Measurements from ENCODE around the gene TYSND1. TPM values are rescaled to one million over a fixed set of nuclear protein-coding genes. Genes with fewer than 3 reads are reported as not detected.
A peak's percentile ranks its signal among the peaks of the same experiment; 100 is the strongest.

The TYSND1 gene
- total RNA-seq, 1 donor, result 15.6 TPM

DNA sequence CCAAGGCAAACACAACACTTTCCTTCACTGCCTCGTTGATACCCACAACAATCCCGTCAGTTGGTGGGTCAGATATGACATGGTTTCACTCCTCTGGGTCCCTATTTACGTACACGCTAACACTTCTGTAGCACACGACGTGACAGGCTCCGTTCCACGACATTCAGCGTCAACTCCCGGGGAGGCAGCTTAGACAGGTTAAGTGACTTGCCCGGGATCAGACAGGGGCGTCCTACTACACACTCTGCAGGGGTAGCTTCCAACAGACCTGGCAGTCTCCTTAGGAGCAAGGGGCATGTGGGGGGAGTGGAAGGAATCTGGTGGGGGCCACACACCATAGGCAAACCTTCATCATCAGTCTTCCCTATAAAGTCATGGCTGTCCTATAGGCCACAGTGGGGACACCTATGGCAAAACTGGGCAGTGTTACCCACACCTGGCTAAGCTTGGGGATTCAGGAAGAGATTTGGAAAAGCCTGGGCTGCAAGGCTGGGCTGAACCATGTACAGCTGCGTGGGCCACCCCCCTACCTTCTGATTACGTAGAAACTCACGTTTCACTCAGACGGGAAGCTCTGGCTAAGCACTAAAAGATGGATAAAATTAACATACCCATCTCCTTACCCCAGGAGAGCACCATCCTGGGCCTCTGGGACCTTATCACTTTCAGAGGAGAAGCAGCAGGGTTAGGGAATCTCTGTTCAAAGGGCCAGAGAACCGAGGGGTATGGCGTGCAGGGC is 2.0 kb downstream of the TYSND1 start:
- peak overlapping the region; percentile 86 for H3K4me2 ChIP-seq (ENCODE audit: insufficient read depth, low read length)
- H3K4me1 ChIP-seq (ENCODE audit: insufficient read depth, low read length), result peaks cover 25% of the 10 kb centered on the region
- peak overlapping the region; percentile 83 for H3K4me3 ChIP-seq (ENCODE audit: insufficient read depth, low read length)
- no peak overlapping the region for H2AFZ ChIP-seq (ENCODE audit: low read length)
- peaks cover 24% of the 10 kb centered on the region for H3K36me3 ChIP-seq (ENCODE audit: insufficient read depth, low read length)
- H3K27me3 ChIP-seq (ENCODE audit: insufficient read depth, low read length), result no peaks in the 10 kb centered on the region
- peak; percentile 71 for DNase-seq (ENCODE audit: insufficient read length, low spot score, missing footprints)
- peak overlapping the region; percentile 76 for H3K27ac ChIP-seq (ENCODE audit: low read depth, low read length)
- H3K79me2 ChIP-seq (ENCODE audit: insufficient read depth, low read length), result peaks cover 44% of the 10 kb centered on the region
- H4K20me1 ChIP-seq (ENCODE audit: insufficient read depth, low read length), result peaks cover 52% of the 10 kb centered on the region
- no peaks in the 10 kb centered on the region for H3K9me3 ChIP-seq (ENCODE audit: low read depth, low read length)
- TF ChIP-seq, protein P1, sequence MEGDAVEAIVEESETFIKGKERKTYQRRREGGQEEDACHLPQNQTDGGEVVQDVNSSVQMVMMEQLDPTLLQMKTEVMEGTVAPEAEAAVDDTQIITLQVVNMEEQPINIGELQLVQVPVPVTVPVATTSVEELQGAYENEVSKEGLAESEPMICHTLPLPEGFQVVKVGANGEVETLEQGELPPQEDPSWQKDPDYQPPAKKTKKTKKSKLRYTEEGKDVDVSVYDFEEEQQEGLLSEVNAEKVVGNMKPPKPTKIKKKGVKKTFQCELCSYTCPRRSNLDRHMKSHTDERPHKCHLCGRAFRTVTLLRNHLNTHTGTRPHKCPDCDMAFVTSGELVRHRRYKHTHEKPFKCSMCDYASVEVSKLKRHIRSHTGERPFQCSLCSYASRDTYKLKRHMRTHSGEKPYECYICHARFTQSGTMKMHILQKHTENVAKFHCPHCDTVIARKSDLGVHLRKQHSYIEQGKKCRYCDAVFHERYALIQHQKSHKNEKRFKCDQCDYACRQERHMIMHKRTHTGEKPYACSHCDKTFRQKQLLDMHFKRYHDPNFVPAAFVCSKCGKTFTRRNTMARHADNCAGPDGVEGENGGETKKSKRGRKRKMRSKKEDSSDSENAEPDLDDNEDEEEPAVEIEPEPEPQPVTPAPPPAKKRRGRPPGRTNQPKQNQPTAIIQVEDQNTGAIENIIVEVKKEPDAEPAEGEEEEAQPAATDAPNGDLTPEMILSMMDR (IDR thresholded peaks at IDR 0.05; ENCODE audit: extremely low read depth, low read depth, low read length), result no peak

DNA sequence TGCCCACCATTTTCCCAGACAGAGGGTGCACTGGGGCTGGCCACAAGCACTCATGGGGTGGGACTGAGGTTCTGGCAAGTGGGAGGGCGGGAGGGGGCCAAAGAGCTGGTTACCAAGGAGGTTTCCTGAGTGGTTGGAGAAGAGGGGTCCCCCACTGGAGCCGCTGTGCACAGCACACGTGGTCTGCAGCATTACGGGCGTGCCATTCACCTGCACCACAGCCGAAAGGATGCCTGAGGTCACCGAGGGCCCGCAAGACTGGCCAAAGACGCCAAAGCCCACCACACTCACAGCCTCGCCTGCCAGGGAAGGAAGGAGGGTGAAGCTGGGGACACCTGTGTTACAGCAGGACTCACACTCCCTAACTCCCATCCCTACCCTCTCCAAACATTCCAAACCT is 3.9 kb downstream of the TYSND1 start:
- Histone ChIP-seq H3K4me2 (ENCODE audit: insufficient read depth, low read length) (no peak overlapping the region), H3K4me3 (ENCODE audit: insufficient read depth, low read length) (no peak overlapping the region), H3K36me3 (ENCODE audit: insufficient read depth, low read length) (peaks cover 23% of the 10 kb centered on the region), H3K4me1 (ENCODE audit: insufficient read depth, low read length) (peaks cover 19% of the 10 kb centered on the region), H3K79me2 (ENCODE audit: insufficient read depth, low read length) (peaks cover 29% of the 10 kb centered on the region), H3K9me3 (ENCODE audit: low read depth, low read length) (no peaks in the 10 kb centered on the region), H2AFZ (ENCODE audit: low read length) (no peak overlapping the region), H3K27me3 (ENCODE audit: insufficient read depth, low read length) (no peaks in the 10 kb centered on the region), H3K27ac (ENCODE audit: low read depth, low read length) (no peak overlapping the region), H4K20me1 (ENCODE audit: insufficient read depth, low read length) (peaks cover 48% of the 10 kb centered on the region)
- peak; percentile 77 for DNase-seq (ENCODE audit: insufficient read length, low spot score, missing footprints)
- TF ChIP-seq, protein P1 (IDR thresholded peaks at IDR 0.05; ENCODE audit: extremely low read depth, low read depth, low read length), result no peak

DNA sequence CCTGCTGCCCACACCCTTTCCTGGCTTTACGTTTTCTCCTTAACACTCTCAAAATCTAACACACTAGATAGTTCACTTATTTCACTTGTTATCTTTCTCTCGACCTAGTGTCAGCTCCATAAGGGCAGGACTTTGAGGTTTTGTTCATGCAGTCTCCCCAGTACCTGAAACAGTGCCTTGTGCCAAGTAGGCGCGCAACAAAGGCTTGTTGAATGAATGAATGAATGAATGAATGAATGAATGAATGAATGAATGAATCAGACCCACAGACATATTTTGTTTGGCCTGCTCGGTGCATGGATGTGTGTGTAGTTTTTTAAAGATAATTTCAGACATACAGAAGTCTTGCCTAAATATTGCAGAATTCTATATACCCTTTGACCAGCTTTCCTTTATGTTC is 6.2 kb downstream of the TYSND1 start:
- no peak for DNase-seq (ENCODE audit: insufficient read length, low spot score, missing footprints)
- Histone ChIP-seq H3K4me3 (ENCODE audit: insufficient read depth, low read length) (no peak overlapping the region), H3K4me2 (ENCODE audit: insufficient read depth, low read length) (no peak overlapping the region), H3K36me3 (ENCODE audit: insufficient read depth, low read length) (peaks cover 23% of the 10 kb centered on the region), H3K9me3 (ENCODE audit: low read depth, low read length) (no peaks in the 10 kb centered on the region), H2AFZ (ENCODE audit: low read length) (no peak overlapping the region), H3K79me2 (ENCODE audit: insufficient read depth, low read length) (peaks cover 27% of the 10 kb centered on the region), H3K27ac (ENCODE audit: low read depth, low read length) (no peak overlapping the region), H3K27me3 (ENCODE audit: insufficient read depth, low read length) (no peaks in the 10 kb centered on the region), H4K20me1 (ENCODE audit: insufficient read depth, low read length) (peaks cover 40% of the 10 kb centered on the region), H3K4me1 (ENCODE audit: insufficient read depth, low read length) (peaks cover 6% of the 10 kb centered on the region)
- TF ChIP-seq, protein P1 (IDR thresholded peaks at IDR 0.05; ENCODE audit: extremely low read depth, low read depth, low read length), result no peak

DNA sequence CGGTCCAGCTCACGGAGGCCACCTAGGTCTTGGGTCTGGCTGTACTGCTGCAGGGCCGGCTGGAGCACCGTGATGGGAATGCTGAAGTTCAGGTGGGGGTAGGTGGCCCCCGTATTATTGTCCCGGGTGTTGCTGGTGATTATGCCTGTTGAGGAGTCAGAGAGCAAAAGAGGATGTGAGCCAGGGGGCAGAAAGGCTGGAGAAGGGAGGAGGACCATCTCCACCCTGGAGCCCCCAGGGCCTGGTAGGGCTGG is 6.6 kb downstream of the TYSND1 start:
- peaks cover 2% of the 10 kb centered on the region for H3K4me1 ChIP-seq (ENCODE audit: insufficient read depth, low read length)

More for the DNA sequence above, 6.6 kb downstream of the TYSND1 start:
- Histone ChIP-seq H3K4me3 (ENCODE audit: insufficient read depth, low read length) (no peak overlapping the region), H3K27ac (ENCODE audit: low read depth, low read length) (no peak overlapping the region), H3K9me3 (ENCODE audit: low read depth, low read length) (no peaks in the 10 kb centered on the region), H3K79me2 (ENCODE audit: insufficient read depth, low read length) (peaks cover 23% of the 10 kb centered on the region), H3K36me3 (ENCODE audit: insufficient read depth, low read length) (peaks cover 23% of the 10 kb centered on the region), H2AFZ (ENCODE audit: low read length) (no peak overlapping the region), H4K20me1 (ENCODE audit: insufficient read depth, low read length) (peaks cover 36% of the 10 kb centered on the region), H3K27me3 (ENCODE audit: insufficient read depth, low read length) (no peaks in the 10 kb centered on the region), H3K4me2 (ENCODE audit: insufficient read depth, low read length) (no peak overlapping the region)
- TF ChIP-seq, protein P1 (IDR thresholded peaks at IDR 0.05; ENCODE audit: extremely low read depth, low read depth, low read length), result no peak
- DNase-seq (ENCODE audit: insufficient read length, low spot score, missing footprints), result no peak
